ENCODE measurements around the gene CDC42BPB.

GRCh38 chr14:102920998-102921304, 136.4 kb downstream of the CDC42BPB start:
- TF ChIP-seq POLR2A (IDR thresholded peaks at IDR 0.05; ENCODE audit: extremely low read depth, insufficient read length) = no peak
- no peak for TF ChIP-seq CTCF (IDR thresholded peaks at IDR 0.05; ENCODE audit: low read depth, low read length)
